PC-9 (cell line): ENCODE data around the gene PCSK5. TPM values are rescaled to one million over a fixed set of nuclear protein-coding genes. Genes with fewer than 3 reads are reported as not detected.

Experiments used
- BruUV-seq: library from RNA; stranded (reverse); fragments of 400-500 nt; replicated peaks from 2 replicates; lab custom pipeline; 2021; lab: Mats Ljungman, UMichigan
- CTCF ChIA-PET: fragments of 300-600 bp; sonication (Branson Sonifier 250); formaldehyde crosslinking; loops from one replicate; lab custom pipeline; 2022; ENCODE audit warnings: antibody characterized with exemption; lab: Charles Lee
- POLR2A ChIA-PET: fragments of 300-600 bp; sonication (Branson Sonifier 250); formaldehyde crosslinking; loops from one replicate; lab custom pipeline; 2022; ENCODE audit warnings: antibody characterized with exemption; ENCODE audit not compliant: unreplicated experiment; lab: Charles Lee
- DNase-seq, 2 experiments: peaks; one replicate each; pipeline versions ENCODE4 v3.0.0 to v3.0.0-alpha.2; 2015 to 2022; ENCODE audit warnings: mixed read lengths in 1 of 2
- H2AFZ ChIP-seq: fragments of 200-600 bp; sonication (generic); 2 replicates; pipeline ENCODE4 v1.8.1; 2017; ENCODE audit warnings: antibody characterized with exemption
- H3F3A ChIP-seq: fragments of 200-600 bp; sonication (generic); 2 replicates; pipeline ENCODE4 v1.8.1; 2017; ENCODE audit warnings: antibody characterized with exemption, mild to moderate bottlenecking, low read depth; ENCODE audit not compliant: insufficient read depth
- H3K27ac ChIP-seq: fragments of 200-600 bp; sonication (generic); 2 replicates; pipeline ENCODE4 v1.6.1; 2016; ENCODE audit warnings: mixed run types
- H3K27me3 ChIP-seq: fragments of 200-600 bp; sonication (generic); 2 replicates; pipeline ENCODE4 v1.6.1; 2016; ENCODE audit warnings: low read depth, mixed run types; ENCODE audit not compliant: insufficient read depth
- H3K36me3 ChIP-seq: fragments of 200-600 bp; sonication (generic); 2 replicates; pipeline ENCODE4 v1.6.1; 2016; ENCODE audit warnings: low read depth, mixed run types
- H3K4me1 ChIP-seq: fragments of 200-600 bp; sonication (generic); replicated peaks from 2 replicates; pipeline ENCODE4 v1.6.1; 2016; ENCODE audit warnings: mixed run types; ENCODE audit not compliant: insufficient read depth
- H3K4me2 ChIP-seq: fragments of 200-600 bp; sonication (generic); 2 replicates; pipeline ENCODE4 v1.6.1; 2017; ENCODE audit warnings: mixed run types
- H3K4me3 ChIP-seq: fragments of 200-600 bp; sonication (generic); 2 replicates; pipeline ENCODE4 v1.6.1; 2016; ENCODE audit warnings: mixed run types
- H3K79me2 ChIP-seq: fragments of 200-600 bp; sonication (generic); 2 replicates; pipeline ENCODE4 v1.6.1; 2017; ENCODE audit warnings: low read depth, mixed run types
- H3K9me2 ChIP-seq: fragments of 200-600 bp; sonication (generic); 2 replicates; pipeline ENCODE4 v1.8.1; 2017; ENCODE audit warnings: mild to moderate bottlenecking; ENCODE audit not compliant: insufficient read depth
- H3K9me3 ChIP-seq: fragments of 200-600 bp; sonication (generic); 2 replicates; pipeline ENCODE4 v1.8.1; 2016; ENCODE audit warnings: low read depth; ENCODE audit not compliant: insufficient read depth
- H4K20me1 ChIP-seq: fragments of 200-600 bp; sonication (generic); 2 replicates; pipeline ENCODE4 v1.8.1; 2017; ENCODE audit not compliant: insufficient read depth
- EZH2 ChIP-seq: fragments of 200-600 bp; sonication (generic); IDR thresholded peaks from 2 replicates; pipeline ENCODE4 v1.8.0; 2017; ENCODE audit warnings: antibody characterized with exemption, low read depth
- intact Hi-C: fragments of 100-400 bp; cut with micrococcal nuclease; formaldehyde crosslinking; loops from one replicate; pipeline ENCODE4 v1.10.0; 2022; ENCODE audit not compliant: unreplicated experiment
- total RNA-seq: library from RNA; stranded (reverse); gene quantifications from 2 replicates; pipeline ENCODE4 v1.2.3, GENCODE V29; 2021
- TF ChIP-seq, protein P1 (sequence below): fragments of 200-600 bp; sonication (generic); conservative IDR thresholded peaks from 2 replicates; pipeline ENCODE4 v1.6.1; 2017; ENCODE audit warnings: mixed run types, antibody characterized with exemption, mild to moderate bottlenecking, moderate library complexity

Gene PCSK5
- total RNA-seq, 1 experiment from 2014 or later: 8.2 TPM

DNA sequence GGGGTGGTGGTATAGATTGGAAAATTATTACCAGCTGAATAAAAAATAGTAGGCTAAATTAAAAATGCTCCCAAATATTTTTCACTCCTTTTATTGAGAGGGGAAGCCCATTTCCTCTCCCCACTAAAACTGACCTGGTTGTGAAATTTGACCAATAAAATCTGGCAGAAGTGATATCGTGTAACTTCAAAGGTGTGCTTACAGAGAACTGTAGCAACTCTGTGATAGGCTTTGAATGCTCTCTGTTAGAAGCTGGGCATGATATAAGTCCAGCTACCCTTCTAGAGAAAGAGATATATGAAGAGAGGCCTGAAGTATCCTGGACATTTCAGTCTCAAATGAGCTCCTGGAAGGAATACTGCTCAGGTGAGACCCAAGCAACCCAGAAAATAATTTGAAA lies 513.9 kb downstream of the PCSK5 start:
- Histone ChIP-seq H3K9me2 (no peaks in the 10 kb centered on the region), H4K20me1 (no peaks in the 10 kb centered on the region), H3K4me1 (peaks cover 37% of the 10 kb centered on the region), H3K36me3 (no peaks in the 10 kb centered on the region), H3K4me3 (no peak overlapping the region), H2AFZ (no peak overlapping the region), H3F3A (peaks cover 23% of the 10 kb centered on the region), H3K9me3 (no peaks in the 10 kb centered on the region), H3K79me2 (no peaks in the 10 kb centered on the region), H3K27ac (no peak overlapping the region), H3K4me2 (no peak overlapping the region), H3K27me3 (no peaks in the 10 kb centered on the region)
- no TSS peak for BruUV-seq
- POLR2A ChIA-PET: interaction anchor here (0.6 to 0.7 kb wide), 2 partner anchors 198 to 1354 kb away, joined by 6 to 18 read pairs; no protein-coding TSS in a partner anchor
- intact Hi-C loops: no loop called here
- DNase-seq: no peak
- CTCF ChIA-PET: interaction anchor here (0.6 to 1.1 kb wide), 3 partner anchors 22 to 1593 kb away, joined by 3 to 5 read pairs (median 4); no protein-coding TSS in a partner anchor
- TF ChIP-seq, protein P1, sequence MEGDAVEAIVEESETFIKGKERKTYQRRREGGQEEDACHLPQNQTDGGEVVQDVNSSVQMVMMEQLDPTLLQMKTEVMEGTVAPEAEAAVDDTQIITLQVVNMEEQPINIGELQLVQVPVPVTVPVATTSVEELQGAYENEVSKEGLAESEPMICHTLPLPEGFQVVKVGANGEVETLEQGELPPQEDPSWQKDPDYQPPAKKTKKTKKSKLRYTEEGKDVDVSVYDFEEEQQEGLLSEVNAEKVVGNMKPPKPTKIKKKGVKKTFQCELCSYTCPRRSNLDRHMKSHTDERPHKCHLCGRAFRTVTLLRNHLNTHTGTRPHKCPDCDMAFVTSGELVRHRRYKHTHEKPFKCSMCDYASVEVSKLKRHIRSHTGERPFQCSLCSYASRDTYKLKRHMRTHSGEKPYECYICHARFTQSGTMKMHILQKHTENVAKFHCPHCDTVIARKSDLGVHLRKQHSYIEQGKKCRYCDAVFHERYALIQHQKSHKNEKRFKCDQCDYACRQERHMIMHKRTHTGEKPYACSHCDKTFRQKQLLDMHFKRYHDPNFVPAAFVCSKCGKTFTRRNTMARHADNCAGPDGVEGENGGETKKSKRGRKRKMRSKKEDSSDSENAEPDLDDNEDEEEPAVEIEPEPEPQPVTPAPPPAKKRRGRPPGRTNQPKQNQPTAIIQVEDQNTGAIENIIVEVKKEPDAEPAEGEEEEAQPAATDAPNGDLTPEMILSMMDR: no peak
- TF ChIP-seq EZH2: no peak

DNA sequence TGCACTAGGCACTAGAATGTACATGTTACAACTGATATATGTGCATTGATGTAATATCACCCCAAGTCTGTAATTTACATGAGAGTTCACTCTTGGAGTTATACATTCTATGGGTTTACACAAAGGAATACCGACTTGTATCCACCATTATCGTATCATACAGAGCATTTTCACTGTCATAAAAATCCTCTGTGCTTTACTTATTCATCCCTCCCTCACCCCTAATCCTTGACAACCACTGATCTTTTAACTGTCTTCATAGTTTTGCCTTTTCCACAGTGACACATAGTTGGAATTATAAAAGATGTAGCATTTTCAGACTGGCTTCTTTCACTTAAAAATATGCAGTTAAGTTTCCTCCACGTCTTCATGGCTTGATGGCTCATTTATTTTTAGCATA lies 514.9 kb downstream of the PCSK5 start:
- intact Hi-C loops: no loop called here
- Histone ChIP-seq H3K9me3 (no peaks in the 10 kb centered on the region), H3K4me3 (no peak overlapping the region), H4K20me1 (no peaks in the 10 kb centered on the region), H3K4me1 (peaks cover 28% of the 10 kb centered on the region), H2AFZ (no peak overlapping the region), H3K4me2 (no peak overlapping the region), H3K27me3 (no peaks in the 10 kb centered on the region), H3K27ac (no peak overlapping the region), H3K36me3 (no peaks in the 10 kb centered on the region), H3K79me2 (no peaks in the 10 kb centered on the region), H3F3A (peaks cover 15% of the 10 kb centered on the region), H3K9me2 (no peaks in the 10 kb centered on the region)
- DNase-seq: no peak
- ChIA-PET CTCF (no interaction called here), POLR2A (no interaction called here)
- no TSS peak for BruUV-seq
- TF ChIP-seq, protein P1: no peak
- no peak for TF ChIP-seq EZH2

DNA sequence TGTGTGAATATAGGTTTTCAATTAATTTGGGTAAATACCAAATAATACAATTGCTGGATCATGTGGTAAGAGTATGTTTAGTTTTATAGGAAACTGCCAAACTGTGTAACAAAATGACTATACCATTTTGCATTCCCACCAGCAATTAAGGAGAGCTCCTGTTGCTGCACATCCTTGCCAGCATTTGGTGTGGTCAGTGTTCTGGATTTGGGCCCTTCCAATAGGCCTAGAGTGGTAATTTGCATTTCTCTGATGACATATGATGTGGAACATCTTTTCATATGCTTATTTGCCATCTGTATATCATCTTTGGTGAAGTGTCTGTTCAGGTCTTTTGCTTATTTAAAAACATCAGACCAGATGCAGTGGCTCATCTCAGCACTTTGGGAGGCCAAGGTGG lies 515.4 kb downstream of the PCSK5 start:
- ChIA-PET CTCF (no interaction called here), POLR2A (no interaction called here)
- Histone ChIP-seq H3K4me3 (no peak overlapping the region), H3K79me2 (no peaks in the 10 kb centered on the region), H3K9me3 (no peaks in the 10 kb centered on the region), H4K20me1 (no peaks in the 10 kb centered on the region), H3K27ac (no peak overlapping the region), H3F3A (peaks cover 9% of the 10 kb centered on the region), H2AFZ (no peak overlapping the region), H3K9me2 (no peaks in the 10 kb centered on the region), H3K4me1 (peaks cover 23% of the 10 kb centered on the region), H3K4me2 (no peak overlapping the region), H3K27me3 (no peaks in the 10 kb centered on the region), H3K36me3 (no peaks in the 10 kb centered on the region)
- BruUV-seq: no TSS peak
- TF ChIP-seq, protein P1: no peak
- TF ChIP-seq EZH2: no peak
- intact Hi-C loops: no loop called here
- no peak for DNase-seq
